Activated CD8-positive, alpha-beta memory T cell treated with anti-CD3 and anti-CD28 coated beads, Interleukin-2, amount 10 ng/mL, durations not matched to agents 7 days and 5 days (primary cell): ENCODE results near the gene LCE1C. TPM values are rescaled to one million over a fixed set of nuclear protein-coding genes. Genes with fewer than 3 reads are reported as not detected.

ENCODE experiments used
- ATAC-seq: fragments of 150-1000 bp; cut with Tn5 transposase; one replicate; pipeline ENCODE4 v1.10.0; 2021; ENCODE audit warnings: moderate library complexity
- CTCF ChIA-PET: fragments of 350-600 bp; sonication (Branson Sonifier 250); formaldehyde crosslinking; loops from one replicate; lab custom pipeline; 2021; ENCODE audit warnings: antibody characterized with exemption; lab: Charles Lee
- DNase-seq: peaks from one replicate; pipeline ENCODE4 v3.0.0-alpha.2; 2020
- H3K27ac Mint-ChIP-seq: one replicate; pipeline ENCODE4 v1.8.0; 2021; ENCODE audit warnings: mild to moderate bottlenecking, mixed read lengths
- H3K27me3 Mint-ChIP-seq: one replicate; pipeline ENCODE4 v1.8.0; 2021; ENCODE audit warnings: mixed read lengths
- H3K36me3 Mint-ChIP-seq: one replicate; pipeline ENCODE4 v1.8.0; 2021; ENCODE audit warnings: mild to moderate bottlenecking, mixed read lengths
- H3K4me1 Mint-ChIP-seq: one replicate; pipeline ENCODE4 v1.8.0; 2021; ENCODE audit warnings: mixed read lengths
- H3K4me3 Mint-ChIP-seq: one replicate; pipeline ENCODE4 v1.8.0; 2021; ENCODE audit warnings: mild to moderate bottlenecking, moderate library complexity, mixed read lengths
- H3K9me3 Mint-ChIP-seq: one replicate; pipeline ENCODE4 v1.8.0; 2022; ENCODE audit warnings: low read depth, mixed read lengths
- total RNA-seq, 2 experiments: library from RNA; stranded (reverse); gene quantifications; one replicate each; pipeline ENCODE4 v1.2.3, GENCODE V29; 2021

LCE1C gene
- total RNA-seq, 2 experiments from 2014 or later, result not detected

DNA sequence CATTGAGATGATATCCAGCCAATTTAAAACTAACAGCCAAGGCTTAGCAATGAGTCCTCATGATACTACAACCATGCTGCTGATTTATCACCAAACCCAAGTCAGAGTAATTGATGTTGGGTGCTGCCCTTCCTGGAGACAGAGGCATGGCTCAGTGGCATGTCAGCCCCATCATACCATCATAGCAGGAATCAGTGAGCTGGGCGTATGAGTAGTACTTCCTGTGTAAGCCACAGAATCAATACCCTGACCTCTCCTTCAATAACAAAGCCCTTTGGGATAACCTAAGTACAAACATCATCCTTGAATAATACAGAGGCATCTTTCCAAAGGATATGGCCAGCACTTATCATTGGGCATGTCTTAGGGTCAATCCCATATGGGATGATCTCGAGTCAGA, 23.4 kb downstream of the LCE1C start:
- H3K27ac Mint-ChIP-seq, result no peak overlapping the region
- H3K36me3 Mint-ChIP-seq, result no peaks in the 10 kb centered on the region
- H3K27me3 Mint-ChIP-seq, result peaks cover 29% of the 10 kb centered on the region
- no peaks in the 10 kb centered on the region for H3K9me3 Mint-ChIP-seq
- ATAC-seq (no peak), DNase-seq (no peak)
- H3K4me3 Mint-ChIP-seq, result no peak overlapping the region
- CTCF ChIA-PET, result no interaction called here
- peaks cover 3% of the 10 kb centered on the region for H3K4me1 Mint-ChIP-seq

DNA sequence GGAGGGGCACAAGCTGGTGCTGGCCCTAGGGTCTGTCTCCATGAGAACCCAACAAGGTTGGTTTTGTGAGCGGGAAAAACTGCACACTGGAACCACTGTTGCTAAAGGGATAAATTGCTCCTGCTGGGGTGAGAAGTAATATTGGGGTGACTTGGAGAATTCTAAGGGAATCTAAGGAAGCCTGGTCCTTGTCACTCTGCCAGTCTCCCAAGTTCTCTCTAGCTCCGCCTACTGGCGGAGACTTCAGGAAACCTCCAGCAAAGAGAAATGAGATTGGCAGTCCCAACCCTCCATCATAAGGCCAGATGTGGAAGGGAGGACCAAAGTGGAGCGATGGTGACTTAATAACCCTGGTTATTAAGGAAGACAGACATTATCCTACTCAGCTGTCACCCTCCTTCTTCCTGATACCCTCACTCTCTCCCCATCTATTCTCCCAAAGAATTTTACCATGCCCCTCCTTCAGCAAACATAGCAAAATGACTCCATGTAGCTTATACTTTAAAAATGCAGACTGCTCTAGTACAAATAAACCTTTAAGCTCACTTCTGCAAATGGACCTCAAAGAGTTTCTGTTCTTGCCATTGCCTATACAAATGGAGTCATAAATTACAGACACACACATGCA, 28.8 kb downstream of the LCE1C start:
- CTCF ChIA-PET, result interaction anchor here (1.1 kb wide), 1 partner anchor 13 kb away, joined by 3 read pairs; no protein-coding TSS in a partner anchor
- H3K27me3 Mint-ChIP-seq, result peaks cover 4% of the 10 kb centered on the region

DNA sequence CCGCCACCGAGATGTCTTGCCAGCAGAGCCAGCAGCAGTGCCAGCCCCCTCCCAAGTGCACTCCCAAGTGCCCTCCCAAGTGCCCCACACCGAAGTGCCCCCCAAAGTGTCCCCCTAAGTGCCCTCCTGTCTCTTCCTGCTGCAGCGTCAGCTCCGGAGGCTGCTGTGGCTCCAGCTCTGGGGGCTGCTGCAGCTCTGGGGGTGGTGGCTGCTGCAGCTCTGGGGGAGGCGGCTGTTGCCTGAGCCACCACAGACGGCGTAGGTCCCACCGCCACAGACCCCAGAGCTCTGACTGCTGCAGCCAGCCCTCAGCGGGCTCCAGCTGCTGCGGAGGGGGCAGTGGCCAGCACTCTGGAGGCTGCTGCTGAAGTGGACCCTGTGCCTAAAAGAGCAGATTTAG, 30.1 kb downstream of the LCE1C start:
- Mint-ChIP-seq H3K9me3 (peaks cover 2% of the 10 kb centered on the region), H3K36me3 (no peaks in the 10 kb centered on the region), H3K4me3 (no peak overlapping the region), H3K4me1 (no peaks in the 10 kb centered on the region), H3K27me3 (peaks cover 4% of the 10 kb centered on the region), H3K27ac (no peak overlapping the region)
- ATAC-seq (no peak), DNase-seq (no peak)
- CTCF ChIA-PET, result no interaction called here

More for the DNA sequence above, 28.8 kb downstream of the LCE1C start:
- Mint-ChIP-seq H3K4me1 (no peaks in the 10 kb centered on the region), H3K36me3 (no peaks in the 10 kb centered on the region), H3K27ac (no peak overlapping the region), H3K4me3 (no peak overlapping the region), H3K9me3 (no peaks in the 10 kb centered on the region)
- DNase-seq (no peak), ATAC-seq (no peak)

DNA sequence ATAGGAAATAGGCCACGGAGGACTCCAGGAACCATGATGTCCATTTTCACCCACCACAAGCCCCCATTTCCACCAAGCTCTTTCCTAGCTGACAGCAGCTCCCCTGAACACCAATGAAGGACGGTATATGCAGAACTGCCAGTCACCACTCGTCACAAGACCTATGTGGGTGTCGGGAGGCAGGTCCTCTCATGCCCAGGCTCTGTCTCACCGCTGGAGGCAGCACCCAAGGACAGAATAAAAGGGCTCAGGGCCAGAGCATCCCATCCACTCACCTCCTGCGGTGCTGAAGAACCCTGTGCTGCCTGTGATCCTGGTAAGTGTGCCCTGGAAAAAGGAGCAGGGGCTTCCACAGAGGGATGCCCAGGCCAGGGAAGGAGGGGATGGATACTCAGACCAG, 31.6 kb downstream of the LCE1C start, which contains the start of gene LCE1F:
Gene LCE1F (plus strand): TSS at position 266 of the 400 bp plus-strand sequence. CDS start 1,232 bp downstream, outside the sequence.
- Mint-ChIP-seq H3K36me3 (no peaks in the 10 kb centered on the region), H3K4me1 (no peaks in the 10 kb centered on the region), H3K27ac (no peak within 1 kb of the TSS), H3K9me3 (peaks cover 2% of the 10 kb centered on the region), H3K27me3 (peaks cover 2% of the 10 kb centered on the region), H3K4me3 (no peak within 1 kb of the TSS)
- DNase-seq (no peak), ATAC-seq (no peak)
- CTCF ChIA-PET, result no interaction called here

DNA sequence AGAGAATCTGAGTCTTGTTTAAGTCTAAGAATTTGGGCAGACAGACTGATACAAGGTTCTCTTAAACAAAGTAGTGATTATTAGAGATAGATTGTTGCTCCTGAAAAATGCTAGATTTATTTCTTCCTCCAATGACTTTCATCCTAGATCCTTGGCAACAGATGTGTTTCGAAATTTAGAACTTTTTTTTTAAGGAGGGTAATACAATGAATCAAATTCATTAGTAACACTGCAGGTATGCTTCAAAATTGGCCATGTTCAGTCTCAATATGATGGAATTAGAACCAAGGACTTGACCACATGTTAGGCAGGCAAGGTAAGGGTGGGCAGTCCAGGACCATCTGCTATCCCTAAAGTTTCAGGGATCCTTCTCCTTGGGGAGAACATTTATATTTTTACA, 36.0 kb downstream of the LCE1C start:
- CTCF ChIA-PET, result no interaction called here
- Mint-ChIP-seq H3K27ac (no peak overlapping the region), H3K4me1 (no peaks in the 10 kb centered on the region), H3K4me3 (no peak overlapping the region), H3K9me3 (peaks cover 2% of the 10 kb centered on the region), H3K27me3 (peaks cover 2% of the 10 kb centered on the region), H3K36me3 (no peaks in the 10 kb centered on the region)
- no peak for DNase-seq
- ATAC-seq, result no peak

DNA sequence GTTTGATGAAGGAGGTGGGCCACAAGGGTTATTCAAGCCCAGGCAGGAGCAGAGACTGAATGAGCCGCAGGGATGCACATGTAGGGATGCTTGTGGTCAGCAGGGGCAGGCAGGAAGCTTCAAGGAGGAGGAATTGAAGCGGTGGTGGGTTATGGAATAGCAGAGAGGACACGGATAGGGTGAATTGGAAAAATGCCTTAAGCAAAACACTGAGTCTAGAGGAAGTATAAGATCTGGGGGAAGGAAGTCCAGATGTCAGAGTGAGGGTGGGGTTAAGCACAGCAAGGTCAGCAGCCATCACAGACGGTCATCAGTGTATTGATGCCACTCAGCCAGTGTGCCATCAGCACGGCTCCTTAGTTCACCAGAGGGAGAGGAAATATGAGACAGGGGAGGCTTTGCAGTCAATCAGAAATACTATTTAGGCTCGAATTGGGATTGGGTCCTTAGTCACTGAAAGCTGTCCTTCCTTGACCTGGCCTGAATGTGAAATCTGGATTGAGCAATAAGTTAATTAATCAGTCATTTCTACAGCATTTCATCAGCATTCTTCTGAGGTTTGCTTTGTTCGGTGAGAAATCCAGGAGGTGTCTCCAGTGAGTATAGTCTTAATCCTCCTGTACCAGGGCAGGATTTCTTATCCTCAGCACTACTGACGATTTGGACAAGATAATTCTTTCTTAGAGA, 37.5 kb downstream of the LCE1C start:
- Mint-ChIP-seq H3K4me1 (no peaks in the 10 kb centered on the region), H3K36me3 (no peaks in the 10 kb centered on the region), H3K27ac (no peak overlapping the region), H3K4me3 (no peak overlapping the region), H3K9me3 (peaks cover 2% of the 10 kb centered on the region), H3K27me3 (peaks cover 2% of the 10 kb centered on the region)
- CTCF ChIA-PET, result no interaction called here
- DNase-seq (no peak), ATAC-seq (no peak)

DNA sequence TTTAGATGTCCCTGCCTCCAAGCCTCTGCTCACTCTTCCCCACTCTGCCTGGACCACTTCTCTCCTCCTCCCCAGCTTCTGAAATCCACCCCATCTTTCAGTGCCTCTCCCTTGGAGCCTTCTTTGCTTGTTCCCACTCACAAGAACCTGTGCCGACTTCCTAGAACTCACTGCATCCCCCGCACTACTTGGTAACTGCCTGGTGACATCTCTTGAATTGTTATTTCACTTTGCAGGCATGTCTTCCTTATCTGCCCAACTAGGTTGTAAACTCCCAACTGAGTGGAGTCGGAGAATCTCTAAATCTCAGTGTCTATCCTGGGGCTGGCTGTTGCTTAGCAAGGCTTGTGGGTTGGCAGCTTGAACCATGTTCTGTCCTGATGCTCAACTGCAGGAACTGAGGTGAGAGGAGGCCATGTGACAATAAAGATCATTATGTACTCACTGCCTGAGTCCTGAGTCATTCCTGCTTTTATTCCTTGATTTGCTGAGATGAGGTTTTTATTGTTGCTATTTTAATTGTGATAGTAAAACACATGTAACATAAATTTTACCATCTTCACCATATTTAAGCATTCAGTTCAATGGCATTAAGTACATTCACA, 44.7 kb downstream of the LCE1C start:
- Mint-ChIP-seq H3K9me3 (no peaks in the 10 kb centered on the region), H3K27me3 (no peaks in the 10 kb centered on the region), H3K4me1 (no peaks in the 10 kb centered on the region), H3K4me3 (no peak overlapping the region), H3K27ac (no peak overlapping the region), H3K36me3 (no peaks in the 10 kb centered on the region)
- CTCF ChIA-PET, result no interaction called here
- ATAC-seq (no peak), DNase-seq (no peak)

DNA sequence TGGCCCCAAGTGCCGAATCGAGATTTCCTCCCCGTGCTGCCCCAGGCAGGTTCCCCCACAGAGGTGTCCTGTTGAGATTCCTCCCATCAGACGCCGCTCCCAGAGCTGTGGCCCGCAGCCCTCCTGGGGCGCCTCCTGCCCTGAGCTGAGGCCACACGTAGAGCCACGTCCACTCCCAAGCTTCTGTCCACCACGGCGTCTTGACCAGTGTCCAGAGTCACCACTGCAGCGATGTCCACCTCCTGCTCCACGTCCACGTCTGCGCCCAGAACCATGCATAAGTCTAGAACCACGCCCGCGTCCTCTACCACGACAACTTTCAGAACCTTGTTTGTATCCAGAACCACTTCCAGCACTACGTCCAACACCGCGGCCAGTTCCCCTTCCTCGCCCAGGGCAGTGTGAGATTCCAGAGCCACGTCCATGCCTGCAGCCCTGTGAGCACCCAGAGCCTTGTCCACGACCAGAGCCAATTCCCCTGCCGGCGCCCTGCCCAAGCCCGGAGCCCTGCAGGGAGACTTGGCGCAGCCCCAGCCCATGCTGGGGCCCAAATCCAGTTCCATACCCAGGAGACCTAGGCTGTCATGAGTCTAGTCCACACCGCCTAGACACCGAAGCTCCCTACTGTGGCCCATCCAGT, 45.8 kb downstream of the LCE1C start:
- CTCF ChIA-PET, result no interaction called here
- ATAC-seq, result no peak

DNA sequence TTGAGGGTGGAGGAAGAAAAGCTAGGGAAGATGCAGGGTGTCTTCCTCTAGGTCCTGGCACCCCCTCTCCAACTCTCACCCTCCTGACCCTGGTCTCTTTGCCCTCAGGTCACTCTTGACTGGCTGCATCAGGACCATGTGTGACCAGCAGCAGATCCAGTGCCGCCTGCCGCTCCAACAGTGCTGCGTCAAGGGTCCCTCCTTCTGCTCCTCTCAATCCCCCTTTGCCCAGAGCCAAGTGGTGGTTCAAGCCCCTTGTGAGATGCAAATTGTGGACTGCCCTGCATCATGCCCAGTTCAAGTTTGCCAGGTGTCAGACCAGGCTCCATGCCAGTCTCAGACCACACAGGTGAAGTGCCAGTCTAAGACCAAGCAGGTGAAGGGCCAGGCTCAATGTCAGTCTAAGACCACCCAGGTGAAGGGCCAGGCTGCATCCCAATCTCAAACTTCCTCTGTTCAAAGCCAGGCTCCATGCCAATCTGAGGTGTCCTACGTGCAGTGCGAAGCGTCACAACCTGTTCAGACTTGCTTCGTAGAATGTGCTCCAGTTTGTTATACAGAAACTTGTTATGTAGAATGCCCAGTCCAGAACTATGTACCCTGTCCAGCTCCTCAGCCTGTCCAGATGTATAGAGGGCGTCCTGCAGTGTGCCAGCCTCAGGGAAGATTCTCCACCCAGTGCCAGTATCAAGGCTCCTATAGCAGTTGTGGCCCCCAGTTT, 46.8 kb downstream of the LCE1C start:
- CTCF ChIA-PET, result no interaction called here
- no peak overlapping the region for H3K4me3 Mint-ChIP-seq
- ATAC-seq, result no peak

More for the DNA sequence above, 45.8 kb downstream of the LCE1C start:
- H3K27ac Mint-ChIP-seq, result no peak overlapping the region
- no peaks in the 10 kb centered on the region for H3K9me3 Mint-ChIP-seq
- DNase-seq, result no peak
- H3K4me1 Mint-ChIP-seq, result no peaks in the 10 kb centered on the region
- no peaks in the 10 kb centered on the region for H3K36me3 Mint-ChIP-seq
- no peak overlapping the region for H3K4me3 Mint-ChIP-seq
- no peaks in the 10 kb centered on the region for H3K27me3 Mint-ChIP-seq

DNA sequence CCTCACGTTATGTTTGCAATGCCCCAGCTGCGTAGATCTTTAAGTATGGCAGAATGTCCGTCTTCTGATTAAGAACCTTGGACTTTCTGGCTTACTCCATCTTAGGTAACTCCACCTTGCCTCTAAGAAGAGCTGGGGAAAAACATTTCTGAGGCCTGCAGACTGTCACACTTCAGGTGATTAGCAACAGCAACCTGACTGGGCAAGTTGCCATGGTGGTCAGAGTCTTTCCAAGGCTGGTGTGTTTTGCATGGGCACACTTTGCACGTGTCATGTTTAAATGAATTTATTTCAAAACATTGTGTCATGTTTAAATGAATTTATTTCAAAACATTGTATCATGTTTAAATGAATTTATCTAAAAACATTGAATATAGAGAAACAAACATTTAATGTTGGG, 47.8 kb downstream of the LCE1C start:
- Mint-ChIP-seq H3K27me3 (peaks cover 8% of the 10 kb centered on the region), H3K27ac (no peak overlapping the region), H3K4me1 (no peaks in the 10 kb centered on the region), H3K4me3 (no peak overlapping the region), H3K9me3 (no peaks in the 10 kb centered on the region), H3K36me3 (no peaks in the 10 kb centered on the region)
- ATAC-seq, result no peak
- no peak for DNase-seq
- CTCF ChIA-PET, result no interaction called here

More for the DNA sequence above, 46.8 kb downstream of the LCE1C start:
- DNase-seq, result no peak
- H3K27ac Mint-ChIP-seq, result no peak overlapping the region
- H3K36me3 Mint-ChIP-seq, result no peaks in the 10 kb centered on the region
- H3K27me3 Mint-ChIP-seq, result no peaks in the 10 kb centered on the region
- H3K9me3 Mint-ChIP-seq, result no peaks in the 10 kb centered on the region
- no peaks in the 10 kb centered on the region for H3K4me1 Mint-ChIP-seq

DNA sequence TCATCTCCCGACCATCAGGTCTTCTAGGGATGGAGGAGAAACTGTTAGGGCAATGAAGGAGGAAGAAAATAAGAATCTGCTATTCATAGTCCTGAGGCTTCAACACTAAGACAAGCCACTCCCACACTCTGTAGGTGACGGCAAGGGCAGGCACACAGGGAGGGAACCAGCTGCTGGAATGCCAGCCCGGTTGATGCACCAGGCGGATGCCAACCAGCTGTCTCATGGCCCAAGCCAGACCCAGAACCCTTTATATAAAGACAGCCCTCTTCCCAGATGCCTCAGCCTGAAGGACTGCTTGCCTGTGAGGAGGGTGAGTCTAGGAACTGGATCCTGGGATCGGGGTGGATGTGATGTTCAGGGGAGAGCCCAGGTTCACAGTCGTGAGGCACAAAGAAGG, 48.7 kb downstream of the LCE1C start, which contains the start of gene KPRP:
Gene KPRP (plus strand): TSS at position 279 of the 400 bp plus-strand sequence. CDS start 1,564 bp downstream, outside the sequence.
- no peak for DNase-seq
- Mint-ChIP-seq H3K4me3 (no peak within 1 kb of the TSS), H3K4me1 (no peaks in the 10 kb centered on the region), H3K9me3 (no peaks in the 10 kb centered on the region), H3K36me3 (no peaks in the 10 kb centered on the region), H3K27me3 (peaks cover 11% of the 10 kb centered on the region), H3K27ac (no peak within 1 kb of the TSS)
- CTCF ChIA-PET, result no interaction called here
- ATAC-seq, result no peak

DNA sequence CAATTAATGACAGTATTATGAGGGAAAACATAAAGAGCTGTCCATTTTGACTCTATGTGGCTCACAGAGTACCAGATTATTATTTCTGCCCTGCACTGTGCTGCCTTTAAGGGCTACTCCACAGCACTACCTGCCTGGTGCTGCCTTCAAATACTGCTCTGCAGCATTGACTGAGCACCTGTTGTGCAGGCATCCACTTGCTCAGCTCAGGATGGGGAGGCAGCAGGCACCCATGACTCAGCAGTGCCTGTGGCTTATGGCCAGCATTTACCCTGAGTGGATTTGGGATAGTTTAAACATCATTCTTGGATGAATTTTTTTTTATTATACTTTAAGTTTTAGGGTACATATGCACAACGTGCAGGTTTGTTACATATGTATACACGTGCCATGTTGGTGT, 49.6 kb downstream of the LCE1C start:
- H3K4me3 Mint-ChIP-seq, result no peak overlapping the region
- ATAC-seq (no peak), DNase-seq (no peak)
- H3K27ac Mint-ChIP-seq, result no peak overlapping the region
- H3K4me1 Mint-ChIP-seq, result no peaks in the 10 kb centered on the region
- H3K9me3 Mint-ChIP-seq, result no peaks in the 10 kb centered on the region
- CTCF ChIA-PET, result no interaction called here
- no peaks in the 10 kb centered on the region for H3K36me3 Mint-ChIP-seq
- H3K27me3 Mint-ChIP-seq, result peaks cover 11% of the 10 kb centered on the region
